GM19328 (cell line): ENCODE measurements around the gene SERPINE1.

Source experiments
- ATAC-seq: cut with Tn5 transposase; IDR thresholded peaks from one replicate; pipeline ENCODE4 v1.9.1; 2021; ENCODE audit warnings: mild to moderate bottlenecking, moderate library complexity; ENCODE audit not compliant: unreplicated experiment

SERPINE1 gene

GRCh38 chr7:101151908-101152651 lies 25.2 kb downstream of the SERPINE1 start:
- ATAC-seq = no peak

- ATAC-seq = peak; percentile 73
Observed at GRCh38 chr7:101153969-101154692, 27.2 kb downstream of the SERPINE1 start, which contains the start of gene AP1S1. TSS of gene AP1S1 (plus strand) at chr7:101154476. CDS start at chr7:101154515, 39 bp downstream.

- ATAC-seq = no peak
Observed at GRCh38 chr7:101154693-101155102, 27.8 kb downstream of the SERPINE1 start.

GRCh38 chr7:101155303-101155702 lies 28.4 kb downstream of the SERPINE1 start:
- ATAC-seq = no peak

- no peak for ATAC-seq
Observed at GRCh38 chr7:101156277-101156676, 29.4 kb downstream of the SERPINE1 start.

GRCh38 chr7:101156866-101157589 lies 30.1 kb downstream of the SERPINE1 start:
- ATAC-seq = no peak

- ATAC-seq = no peak
Observed at GRCh38 chr7:101159696-101160674, 33.1 kb downstream of the SERPINE1 start.

- no peak for ATAC-seq
Observed at GRCh38 chr7:101160910-101161309, 34.0 kb downstream of the SERPINE1 start.

GRCh38 chr7:101161692-101162471 lies 35.0 kb downstream of the SERPINE1 start:
- ATAC-seq = no peak

GRCh38 chr7:101162551-101163278 lies 35.8 kb downstream of the SERPINE1 start:
- no peak for ATAC-seq

- no peak for ATAC-seq
Observed at GRCh38 chr7:101163279-101164070, 36.6 kb downstream of the SERPINE1 start.

- ATAC-seq = no peak
Observed at GRCh38 chr7:101164071-101164840, 37.4 kb downstream of the SERPINE1 start.

GRCh38 chr7:101165075-101165957 lies 38.4 kb downstream of the SERPINE1 start, which contains the start of gene VGF:
TSS of gene VGF (minus strand) at chr7:101165569. CDS start at chr7:101164843, 726 bp downstream.
- peak; percentile 69 for ATAC-seq

GRCh38 chr7:101165958-101166647 lies 39.2 kb downstream of the SERPINE1 start:
- no peak for ATAC-seq

GRCh38 chr7:101166648-101166908 lies 39.7 kb downstream of the SERPINE1 start:
- ATAC-seq = no peak
